GM12892 (cell line): ENCODE data around the gene IGSF21.

Experiments used
- DNase-seq: peaks from one replicate; pipeline ENCODE4 v3.0.0; 2011; ENCODE audit not compliant: insufficient read length
- FAIRE-seq: peaks from 2 replicates; lab custom pipeline; 2011; peaks lifted over from hg19 to GRCh38; lab: Jason Lieb, UNC
- POLR2A ChIP-seq: IDR thresholded peaks from 2 replicates; pipeline ENCODE4 v1.6.1; 2011; ENCODE audit warnings: low read depth, low read length, control low read depth
- POLR2AphosphoS5 ChIP-seq: IDR thresholded peaks from 2 replicates; pipeline ENCODE4 v1.6.1; 2011; ENCODE audit warnings: low read depth, low read length, control low read depth
- TAF1 ChIP-seq: IDR thresholded peaks from 2 replicates; pipeline ENCODE4 v1.6.1; 2011; ENCODE audit warnings: low read depth, mild to moderate bottlenecking, control low read depth, low read length, borderline replicate concordance

The IGSF21 gene

GRCh38 chr1:18110968-18111367, 3.4 kb downstream of the IGSF21 start:
- FAIRE-seq (no peak), DNase-seq (no peak)
- TF ChIP-seq POLR2A (no peak), TAF1 (no peak), POLR2AphosphoS5 (no peak)

GRCh38 chr1:18111605-18112297, 4.2 kb downstream of the IGSF21 start:
- DNase-seq (no peak), FAIRE-seq (no peak)
- no peak for TF ChIP-seq TAF1
- TF ChIP-seq POLR2AphosphoS5, result no peak
- no peak for TF ChIP-seq POLR2A

- TF ChIP-seq POLR2A (no peak), POLR2AphosphoS5 (no peak), TAF1 (no peak)
- DNase-seq (no peak), FAIRE-seq (no peak)
Measured at GRCh38 chr1:18112611-18113010, 5.0 kb downstream of the IGSF21 start.

- TF ChIP-seq POLR2AphosphoS5 (no peak), POLR2A (no peak), TAF1 (no peak)
- FAIRE-seq (no peak), DNase-seq (no peak)
Measured at GRCh38 chr1:18114726-18115410, 7.3 kb downstream of the IGSF21 start.

- FAIRE-seq (no peak), DNase-seq (no peak)
- TF ChIP-seq POLR2AphosphoS5, result no peak
Measured at GRCh38 chr1:18116777-18117176, 9.2 kb downstream of the IGSF21 start.

GRCh38 chr1:18118078-18118477, 10.5 kb downstream of the IGSF21 start:
- TF ChIP-seq POLR2A (no peak), POLR2AphosphoS5 (no peak), TAF1 (no peak)
- DNase-seq, result no peak
- no peak for FAIRE-seq

GRCh38 chr1:18118491-18118890, 10.9 kb downstream of the IGSF21 start:
- no peak for TF ChIP-seq POLR2AphosphoS5
- TF ChIP-seq TAF1, result no peak
- no peak for TF ChIP-seq POLR2A
- FAIRE-seq, result no peak

GRCh38 chr1:18119289-18119688, 11.7 kb downstream of the IGSF21 start:
- TF ChIP-seq POLR2AphosphoS5 (no peak), POLR2A (no peak), TAF1 (no peak)
- no peak for FAIRE-seq

More at GRCh38 chr1:18118491-18118890, 10.9 kb downstream of the IGSF21 start:
- DNase-seq, result no peak

GRCh38 chr1:18119771-18120377, 12.3 kb downstream of the IGSF21 start:
- no peak for DNase-seq
- FAIRE-seq, result no peak
- no peak for TF ChIP-seq TAF1
- no peak for TF ChIP-seq POLR2A

More at GRCh38 chr1:18119289-18119688, 11.7 kb downstream of the IGSF21 start:
- no peak for DNase-seq

- no peak for TF ChIP-seq POLR2A
- no peak for TF ChIP-seq TAF1
- no peak for TF ChIP-seq POLR2AphosphoS5
- no peak for FAIRE-seq
- no peak for DNase-seq
Measured at GRCh38 chr1:18120638-18121037, 13.0 kb downstream of the IGSF21 start.

- no peak for DNase-seq
- TF ChIP-seq POLR2A (no peak), POLR2AphosphoS5 (no peak), TAF1 (no peak)
- FAIRE-seq, result no peak
Measured at GRCh38 chr1:18121072-18121820, 13.6 kb downstream of the IGSF21 start.
